ENCODE data around the gene PTBP3.

The PTBP3 gene

GRCh38 chr9:112380102-112380824 is 46.8 kb upstream of the PTBP3 start, which contains the start of gene HSDL2:
HSDL2 (plus strand) TSS chr9:112380108; CDS start chr9:112380164, 56 bp downstream.
- DNase-seq (ENCODE audit: extremely low spot score): no peak
- ChIA-PET POLR2A (interaction anchor here (0.7 to 2.7 kb wide), 24 partner anchors 13 to 841 kb away, joined by 3 to 25 read pairs (median 4); partner anchors contain the start of genes FKBP15, INIP, KIAA1958 and PTBP3), CTCF (interaction anchor here (0.6 kb wide), 1 partner anchor 222 kb away, joined by 4 read pairs; no protein-coding TSS in a partner anchor)
- no peak for TF ChIP-seq ARNT (IDR thresholded peaks at IDR 0.05)
- TF ChIP-seq FOXM1 (IDR thresholded peaks at IDR 0.05; ENCODE audit: borderline replicate concordance): no peak
- TF ChIP-seq ZNF384 (IDR thresholded peaks at IDR 0.05): no peak

- ChIA-PET CTCF (interaction anchor here (0.6 to 0.9 kb wide), 3 partner anchors 9 to 340 kb away, joined by 3 to 4 read pairs (median 4); no protein-coding TSS in a partner anchor), POLR2A (interaction anchor here (0.7 to 2.7 kb wide), 26 partner anchors 9 to 842 kb away, joined by 3 to 25 read pairs (median 4); partner anchors contain the start of genes FKBP15, INIP, KIAA1958 and PTBP3)
- DNase-seq (ENCODE audit: extremely low spot score): peak; percentile 98
These were observed 46.0 kb upstream of the PTBP3 start for GRCh38 chr9:112379177-112380101.

GRCh38 chr9:112378328-112379176 is 45.1 kb upstream of the PTBP3 start:
- ChIA-PET POLR2A (interaction anchor here (1.1 to 2.7 kb wide), 18 partner anchors 9 to 333 kb away, joined by 3 to 25 read pairs (median 6); partner anchors contain the start of genes KIAA1958 and PTBP3), CTCF (interaction anchor here (0.9 kb wide), 1 partner anchor 8 kb away, joined by 4 read pairs; no protein-coding TSS in a partner anchor)
- no peak for DNase-seq (ENCODE audit: extremely low spot score)
- TF ChIP-seq PKNOX1 (IDR thresholded peaks at IDR 0.05): no peak
- no peak for TF ChIP-seq ARNT (IDR thresholded peaks at IDR 0.05)
- TF ChIP-seq FOXK2 (IDR thresholded peaks at IDR 0.05): no peak
- no peak for TF ChIP-seq LEF1 (IDR thresholded peaks at IDR 0.05; ENCODE audit: borderline replicate concordance)
- TF ChIP-seq SP1 (IDR thresholded peaks at IDR 0.05): no peak
- TF ChIP-seq FOXM1 (IDR thresholded peaks at IDR 0.05; ENCODE audit: borderline replicate concordance): no peak
- no peak for TF ChIP-seq SUZ12 (IDR thresholded peaks at IDR 0.05)
- TF ChIP-seq CTBP1 (IDR thresholded peaks at IDR 0.05; ENCODE audit: borderline replicate concordance): no peak
- TF ChIP-seq BHLHE40 (IDR thresholded peaks at IDR 0.05; ENCODE audit: borderline replicate concordance): no peak
- no peak for TF ChIP-seq L3MBTL2 (conservative IDR thresholded peaks at IDR 0.05)
- no peak for TF ChIP-seq ZNF384 (IDR thresholded peaks at IDR 0.05)
- no peak for TF ChIP-seq NFRKB (IDR thresholded peaks at IDR 0.05)
- no peak for TF ChIP-seq HDGF (IDR thresholded peaks at IDR 0.05; ENCODE audit: borderline replicate concordance)
- no peak for TF ChIP-seq TARDBP (IDR thresholded peaks at IDR 0.05)
- no peak for TF ChIP-seq ELF4 (IDR thresholded peaks at IDR 0.05)
- TF ChIP-seq FOXA1 (IDR thresholded peaks at IDR 0.05): no peak

More at GRCh38 chr9:112379177-112380101, 46.0 kb upstream of the PTBP3 start:
- TF ChIP-seq FOXK2 (IDR thresholded peaks at IDR 0.05): no peak
- TF ChIP-seq L3MBTL2 (conservative IDR thresholded peaks at IDR 0.05): peak; percentile 86
- no peak for TF ChIP-seq BHLHE40 (IDR thresholded peaks at IDR 0.05; ENCODE audit: borderline replicate concordance)
- peak; percentile 59; the same call in 1 of the 2 replicates for TF ChIP-seq PKNOX1 (IDR thresholded peaks at IDR 0.05)
- no peak for TF ChIP-seq CTBP1 (IDR thresholded peaks at IDR 0.05; ENCODE audit: borderline replicate concordance)
- TF ChIP-seq ELF4 (IDR thresholded peaks at IDR 0.05): peak; percentile 26; the same call in 1 of the 2 replicates
- TF ChIP-seq SP1 (IDR thresholded peaks at IDR 0.05): no peak

- ChIA-PET CTCF (no interaction called here), POLR2A (interaction anchor here (0.9 to 2.7 kb wide), 7 partner anchors 8 to 214 kb away, joined by 3 to 25 read pairs (median 7); partner anchors contain the start of gene KIAA1958)
- DNase-seq (ENCODE audit: extremely low spot score): no peak
- TF ChIP-seq SP1 (IDR thresholded peaks at IDR 0.05) (no peak), ZNF384 (IDR thresholded peaks at IDR 0.05) (no peak), FOXA1 (IDR thresholded peaks at IDR 0.05) (no peak), TARDBP (IDR thresholded peaks at IDR 0.05) (no peak), BHLHE40 (IDR thresholded peaks at IDR 0.05; ENCODE audit: borderline replicate concordance) (no peak), ARNT (IDR thresholded peaks at IDR 0.05) (no peak), LEF1 (IDR thresholded peaks at IDR 0.05; ENCODE audit: borderline replicate concordance) (no peak), CTBP1 (IDR thresholded peaks at IDR 0.05; ENCODE audit: borderline replicate concordance) (no peak), ELF4 (IDR thresholded peaks at IDR 0.05) (no peak), NFRKB (IDR thresholded peaks at IDR 0.05) (no peak), PKNOX1 (IDR thresholded peaks at IDR 0.05) (no peak), FOXM1 (IDR thresholded peaks at IDR 0.05; ENCODE audit: borderline replicate concordance) (no peak), L3MBTL2 (conservative IDR thresholded peaks at IDR 0.05) (no peak), SUZ12 (IDR thresholded peaks at IDR 0.05) (no peak), HDGF (IDR thresholded peaks at IDR 0.05; ENCODE audit: borderline replicate concordance) (no peak), FOXK2 (IDR thresholded peaks at IDR 0.05) (no peak)
These were observed 44.4 kb upstream of the PTBP3 start for GRCh38 chr9:112377684-112378327.

Data from HEK293T (cell line).